HepG2 (cell line): Measurements from ENCODE around the gene LENG1. TPM values are rescaled to one million over a fixed set of nuclear protein-coding genes. Genes with fewer than 3 reads are reported as not detected.
A peak's percentile ranks its signal among the peaks of the same experiment; 100 is the strongest.

Experiments
- ATAC-seq: fragments of 200-7000 bp; cut with Tn5 transposase; 3 replicates; pipeline ENCODE4 v1.9.1; 2020; ENCODE audit warnings: mild to moderate bottlenecking, moderate library complexity
- BruUV-seq: library from RNA; stranded (reverse); fragments of 400-500 nt; replicated peaks from 2 replicates; lab custom pipeline; 2021; lab: Mats Ljungman, UMichigan
- CTCF ChIA-PET: fragments of 300-600 bp; formaldehyde crosslinking; extraction: SDS; loops from one replicate; lab custom pipeline; 2021; ENCODE audit warnings: low total read pairs, inconsistent platforms, low intra/inter-chr PET ratio; lab: Yijun Ruan, JAX
- POLR2A ChIA-PET: fragments of 350-600 bp; sonication (Branson Sonifier 250); formaldehyde crosslinking; loops from one replicate; lab custom pipeline; 2020; ENCODE audit warnings: antibody characterized with exemption, inconsistent platforms; lab: Yijun Ruan, JAX
- DNase-seq: peaks from one replicate; pipeline ENCODE4 v3.0.0-alpha.2; 2015; ENCODE audit warnings: low spot score
- FAIRE-seq: peaks from 3 replicates; lab custom pipeline; 2011; peaks lifted over from hg19 to GRCh38; lab: Jason Lieb, UNC
- H2AFZ ChIP-seq: one replicate; pipeline ENCODE4 v1.6.1; 2011; ENCODE audit warnings: low read length, inconsistent platforms
- H3K27ac ChIP-seq: fragments of 300-600 bp; 3 replicates; pipeline ENCODE4 v1.8.0; 2011; ENCODE audit warnings: mixed run types, mild to moderate bottlenecking, mixed read lengths, low read length, inconsistent platforms; ENCODE audit not compliant: insufficient read depth; ENCODE audit errors: extremely low read length
- H3K27me3 ChIP-seq, 2 experiments: fragments of 200-600 bp in 1 of 2; 2 replicates in 1 of 2; 3 replicates in 1 of 2; pipeline versions ENCODE4 v1.6.0 to v1.8.0; 2011; ENCODE audit warnings: low read length in 2 of 2, mild to moderate bottlenecking in 2 of 2, moderate library complexity in 2 of 2, inconsistent platforms in 1 of 2; ENCODE audit not compliant: insufficient read depth in 2 of 2, control insufficient read depth in 1 of 2
- H3K36me3 ChIP-seq, 2 experiments: fragments of 200-600 bp in 1 of 2; replicated peaks in 1 of 2; 2 replicates in 1 of 2; 3 replicates in 1 of 2; pipeline versions ENCODE4 v1.5.1 to v1.8.0; 2011; ENCODE audit warnings: low read length in 2 of 2, inconsistent platforms in 1 of 2; ENCODE audit not compliant: insufficient read depth in 2 of 2, control insufficient read depth in 1 of 2
- H3K4me1 ChIP-seq: 2 replicates; pipeline ENCODE4 v1.5.1; 2012; ENCODE audit warnings: low read length, inconsistent platforms; ENCODE audit not compliant: insufficient read depth
- H3K4me2 ChIP-seq: 2 replicates; pipeline ENCODE4 v1.6.0; 2011; ENCODE audit warnings: low read depth, low read length, inconsistent platforms
- H3K4me3 ChIP-seq, 3 experiments: fragments of 200-600 bp in 1 of 3; sonication (generic), shearing (Covaris generic) in 1 of 3; replicated peaks in 1 of 3; 2 replicates each; pipeline ENCODE4 v1.5.1; 2011 to 2016; ENCODE audit warnings: low read length in 3 of 3, inconsistent platforms in 2 of 3, low read depth in 2 of 3, mild to moderate bottlenecking in 2 of 3, control low read depth in 1 of 3, mixed read lengths in 1 of 3; ENCODE audit not compliant: insufficient read depth in 1 of 3
- H3K79me2 ChIP-seq: one replicate; pipeline ENCODE4 v1.6.1; 2011; ENCODE audit warnings: low read length, inconsistent platforms; ENCODE audit not compliant: insufficient read depth
- H3K9ac ChIP-seq: 2 replicates; pipeline ENCODE4 v1.6.0; 2011; ENCODE audit warnings: mild to moderate bottlenecking, low read depth, low read length, inconsistent platforms; ENCODE audit not compliant: insufficient read depth
- H3K9me3 ChIP-seq: 2 replicates; pipeline ENCODE4 v1.5.1; 2012; ENCODE audit warnings: mild to moderate bottlenecking, low read length
- H4K20me1 ChIP-seq: 2 replicates; pipeline ENCODE4 v1.6.0; 2011; ENCODE audit warnings: inconsistent platforms, mild to moderate bottlenecking, low read length, moderate library complexity; ENCODE audit not compliant: insufficient read depth
- DRAP1 ChIP-seq: IDR thresholded peaks from 2 replicates; pipeline ENCODE4 v1.6.1; 2016; ENCODE audit warnings: missing genetic modification reagents, missing compliant biosample characterization
- EED ChIP-seq: sonication (generic); formaldehyde crosslinking; IDR thresholded peaks from 2 replicates; pipeline ENCODE4 v1.5.0; 2020; ENCODE audit warnings: mild to moderate bottlenecking, missing genetic modification reagents
- ELF1 ChIP-seq: sonication (generic); formaldehyde crosslinking; IDR thresholded peaks from 2 replicates; pipeline ENCODE4 v1.4.0; 2020; ENCODE audit warnings: missing genetic modification reagents
- GATAD2A ChIP-seq: IDR thresholded peaks from 2 replicates; pipeline ENCODE4 v1.6.1; 2016
- KAT8 ChIP-seq: IDR thresholded peaks from 2 replicates; pipeline ENCODE4 v1.6.1; 2016; ENCODE audit warnings: missing genetic modification reagents, missing compliant biosample characterization
- KDM2A ChIP-seq: sonication (generic); formaldehyde crosslinking; IDR thresholded peaks from 2 replicates; pipeline ENCODE4 v1.4.0; 2020; ENCODE audit warnings: low read depth, missing genetic modification reagents, borderline replicate concordance
- NRL ChIP-seq: sonication (generic); formaldehyde crosslinking; IDR thresholded peaks from 2 replicates; pipeline ENCODE4 v1.5.0; 2020; ENCODE audit warnings: missing genetic modification reagents, mild to moderate bottlenecking, moderate library complexity, borderline replicate concordance
- RAD21 ChIP-seq: fragments of 450-650 bp; formaldehyde crosslinking; IDR thresholded peaks from 2 replicates; pipeline ENCODE4 v1.5.0; 2020; ENCODE audit warnings: mild to moderate bottlenecking
- RXRA ChIP-seq: sonication (generic); formaldehyde crosslinking; IDR thresholded peaks from 2 replicates; pipeline ENCODE4 v1.5.1; 2020; ENCODE audit warnings: missing genetic modification reagents
- STAG1 ChIP-seq: sonication (generic); formaldehyde crosslinking; IDR thresholded peaks from 2 replicates; pipeline ENCODE4 v1.4.0; 2020; ENCODE audit warnings: missing genetic modification reagents
- THAP11 ChIP-seq: IDR thresholded peaks from 2 replicates; pipeline ENCODE4 v1.6.1; 2016; ENCODE audit warnings: missing biosample characterization, missing genetic modification reagents
- UBTF ChIP-seq: sonication (generic); formaldehyde crosslinking; IDR thresholded peaks from 2 replicates; pipeline ENCODE4 v1.4.0; 2020; ENCODE audit warnings: mild to moderate bottlenecking, missing genetic modification reagents
- ZBTB2 ChIP-seq: sonication (generic); formaldehyde crosslinking; IDR thresholded peaks from 2 replicates; pipeline ENCODE4 v1.8.0; 2022; ENCODE audit warnings: low read depth, missing genetic modification reagents
- ZNF12 ChIP-seq: sonication (generic); formaldehyde crosslinking; IDR thresholded peaks from 2 replicates; pipeline ENCODE4 v1.5.0; 2020; ENCODE audit warnings: missing genetic modification reagents
- ZNF530 ChIP-seq: sonication (generic); formaldehyde crosslinking; IDR thresholded peaks from 2 replicates; pipeline ENCODE4 v1.5.0; 2020; ENCODE audit warnings: low read depth, mild to moderate bottlenecking, missing genetic modification reagents
- whole genome bisulfite sequencing: methylation state at CpG from one replicate; pipeline ENCODE4 v1.1.6; 2017; ENCODE audit warnings: low lambda C conversion rate; 5-methylcytosine and 5-hydroxymethylcytosine counted together
- in situ Hi-C: cut with HindIII; loops from 2 replicates; pipeline ENCODE4 v1.10.0; 2017; ENCODE audit warnings: low pct_unique_long_range_greater_than_20kb; ENCODE audit not compliant: extremely low pct_ligation_motif_present
- intact Hi-C: fragments of 100-400 bp; cut with micrococcal nuclease; formaldehyde crosslinking; loops from one replicate; pipeline ENCODE4 v1.10.0; 2022; ENCODE audit not compliant: unreplicated experiment
- polyA plus RNA-seq, 8 experiments: library from polyadenylated mRNA; depleted of rRNA in 3 of 8; stranded (reverse) in 7 of 8; unstranded in 1 of 8; fragments of >200 nt; fragmentation: Illumina TruSeq in 4 of 8; extraction: Trizol in 4 of 8; gene quantifications; 2 replicates each; pipeline versions ENCODE4 v1.2.1 to v1.2.3, GENCODE V29; 2011 to 2016; ENCODE audit warnings: low read depth in 4 of 8, missing spikeins in 1 of 8, mixed read lengths in 1 of 8; ENCODE audit not compliant: insufficient read depth in 1 of 8
- total RNA-seq, 5 experiments: library from RNA; depleted of rRNA; stranded (reverse); fragments of >200 nt; fragmentation: Illumina TruSeq; extraction: Trizol; gene quantifications; 2 replicates each; pipeline ENCODE4 v1.2.3, GENCODE V29; 2016; ENCODE audit warnings: low read depth in 1 of 5
- TF ChIP-seq, protein P1 (sequence below): sonication (generic); formaldehyde crosslinking; IDR thresholded peaks from 2 replicates; pipeline ENCODE4 v1.4.0; 2020; ENCODE audit warnings: missing genetic modification reagents, borderline replicate concordance

Gene LENG1
- total and polyA plus RNA-seq, 2 of the 13 experiments (the other 11 are each of a cell fraction or from before 2014, with no cell fraction given), result 1.8 to 3.8 TPM

GRCh38 chr19:54168174-54168917, 8.8 kb upstream of the LENG1 start:
- Histone ChIP-seq H3K27me3 (no peaks in the 10 kb centered on the region), H3K36me3 (no peaks in the 10 kb centered on the region), H4K20me1 (no peaks in the 10 kb centered on the region), H3K9me3 (no peaks in the 10 kb centered on the region), H3K4me2 (peak overlapping the region; percentile 50), H3K4me1 (peaks cover 12% of the 10 kb centered on the region; the same call in 1 of the 2 replicates), H3K9ac (no peak overlapping the region), H3K79me2 (no peaks in the 10 kb centered on the region), H2AFZ (no peak overlapping the region), H3K4me3 (peak overlapping the region in 1 of 3 experiments; percentile 30; a peak in 1 of 6 replicates), H3K27ac (no peak overlapping the region)
- CTCF ChIA-PET, result interaction anchor here (1.1 to 1.4 kb wide), 3 partner anchors 63 to 157 kb away, joined by 3 to 18 read pairs (median 7); no protein-coding TSS in a partner anchor
- in situ Hi-C loops, result no loop called here
- intact Hi-C loops, result loop anchor here (2.0 kb wide), 1 partner anchor 62 kb away; no protein-coding TSS in a partner anchor
- peak; percentile 71 for DNase-seq
- POLR2A ChIA-PET, result interaction anchor here (0.6 to 1.2 kb wide), 2 partner anchors 21 to 31 kb away, joined by 3 to 5 read pairs; partner anchors contain the start of gene MBOAT7
- WGBS, result 23% methylated on average over 19 of the region's 25 CpGs
- BruUV-seq, result no TSS peak
- peak; percentile 64 for FAIRE-seq
- peak; percentile 87 for ATAC-seq
- TF ChIP-seq STAG1, result peak; percentile 76
- TF ChIP-seq RXRA (CRISPR knock-in tag), result no peak
- TF ChIP-seq ZBTB2 (CRISPR knock-in tag), result no peak
- 0 out of 2 replicates have a peak, but pooled peaks have one; percentile 24 for TF ChIP-seq KAT8 (CRISPR knock-in tag)
- 0 out of 2 replicates have a peak, but pooled peaks have one; percentile 19 for TF ChIP-seq THAP11 (CRISPR knock-in tag)
- TF ChIP-seq ELF1 (CRISPR knock-in tag), result peak; percentile 49
- TF ChIP-seq ZNF12, result peak; percentile 93
- TF ChIP-seq ZNF530 (CRISPR knock-in tag), result no peak
- TF ChIP-seq KDM2A (CRISPR knock-in tag), result peak; percentile 45; the same call in 1 of the 2 replicates
- TF ChIP-seq EED (CRISPR knock-in tag), result no peak
- no peak for TF ChIP-seq DRAP1
- TF ChIP-seq UBTF (CRISPR knock-in tag), result 0 out of 2 replicates have a peak, but pooled peaks have one; percentile 21
- peak; percentile 54; the same call in 1 of the 2 replicates for TF ChIP-seq NRL (CRISPR knock-in tag)
- TF ChIP-seq RAD21 (CRISPR knock-in tag), result peak; percentile 42; the same call in 1 of the 2 replicates
- TF ChIP-seq, protein P1, sequence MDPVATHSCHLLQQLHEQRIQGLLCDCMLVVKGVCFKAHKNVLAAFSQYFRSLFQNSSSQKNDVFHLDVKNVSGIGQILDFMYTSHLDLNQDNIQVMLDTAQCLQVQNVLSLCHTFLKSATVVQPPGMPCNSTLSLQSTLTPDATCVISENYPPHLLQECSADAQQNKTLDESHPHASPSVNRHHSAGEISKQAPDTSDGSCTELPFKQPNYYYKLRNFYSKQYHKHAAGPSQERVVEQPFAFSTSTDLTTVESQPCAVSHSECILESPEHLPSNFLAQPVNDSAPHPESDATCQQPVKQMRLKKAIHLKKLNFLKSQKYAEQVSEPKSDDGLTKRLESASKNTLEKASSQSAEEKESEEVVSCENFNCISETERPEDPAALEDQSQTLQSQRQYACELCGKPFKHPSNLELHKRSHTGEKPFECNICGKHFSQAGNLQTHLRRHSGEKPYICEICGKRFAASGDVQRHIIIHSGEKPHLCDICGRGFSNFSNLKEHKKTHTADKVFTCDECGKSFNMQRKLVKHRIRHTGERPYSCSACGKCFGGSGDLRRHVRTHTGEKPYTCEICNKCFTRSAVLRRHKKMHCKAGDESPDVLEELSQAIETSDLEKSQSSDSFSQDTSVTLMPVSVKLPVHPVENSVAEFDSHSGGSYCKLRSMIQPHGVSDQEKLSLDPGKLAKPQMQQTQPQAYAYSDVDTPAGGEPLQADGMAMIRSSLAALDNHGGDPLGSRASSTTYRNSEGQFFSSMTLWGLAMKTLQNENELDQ (CRISPR knock-in tag), result no peak
- peak; percentile 28; the same call in 1 of the 2 replicates for TF ChIP-seq GATAD2A (CRISPR knock-in tag)
